Heart left ventricle (tissue), 16 donors: ENCODE measurements around the gene CISH. TPM values are rescaled to one million over a fixed set of nuclear protein-coding genes. Genes with fewer than 3 reads are reported as not detected.

ENCODE experiments used
- ATAC-seq, 4 donors: fragments of 200-7000 bp; cut with Tn5 transposase; one replicate each; pipeline ENCODE4 v1.9.1; 2020 to 2022; ENCODE audit warnings: moderate library complexity in 4 of 4, mild to moderate bottlenecking in 3 of 4, moderate number of reproducible peaks in 1 of 4
- DNase-seq, 5 donors: peaks; one replicate each; pipeline ENCODE4 v3.0.0-alpha.2; 2020
- H3K27ac ChIP-seq, 12 donors: fragments of 200-600 bp; sonication (generic) in 4 of 12; one replicate each; pipeline versions ENCODE4 v1.5.0 to v1.8.0; 2016 to 2022; ENCODE audit warnings: mild to moderate bottlenecking in 2 of 12
- H3K27me3 ChIP-seq, 9 donors: fragments of 200-600 bp; sonication (generic) in 2 of 9; one replicate each; pipeline versions ENCODE4 v1.5.1 to v1.8.0; 2016 to 2022; ENCODE audit warnings: mild to moderate bottlenecking in 3 of 9
- H3K36me3 ChIP-seq, 9 donors: fragments of 200-600 bp; sonication (generic) in 2 of 9; one replicate each; pipeline versions ENCODE4 v1.5.0 to v1.8.0; 2018 to 2022; ENCODE audit warnings: mild to moderate bottlenecking in 2 of 9
- H3K4me1 ChIP-seq, 12 donors: fragments of 200-600 bp; sonication (generic) in 4 of 12; one replicate each; pipeline versions ENCODE4 v1.5.0 to v1.8.0; 2016 to 2022; ENCODE audit warnings: mild to moderate bottlenecking in 3 of 12
- H3K4me3 ChIP-seq, 12 donors: fragments of 200-600 bp; sonication (generic) in 4 of 12; one replicate each; pipeline versions ENCODE4 v1.5.0 to v1.8.0; 2017 to 2022; ENCODE audit warnings: mild to moderate bottlenecking in 9 of 12, moderate library complexity in 4 of 12
- H3K9me3 ChIP-seq, 12 donors: fragments of 200-600 bp; sonication (generic) in 4 of 12; one replicate each; pipeline versions ENCODE4 v1.5.0 to v1.8.0; 2016 to 2022; ENCODE audit warnings: mild to moderate bottlenecking in 1 of 12
- CTCF ChIP-seq, 12 donors: fragments of 200-600 bp; sonication (generic) in 4 of 12; IDR thresholded peaks; one replicate each; pipeline versions ENCODE4 v1.5.0 to v1.8.0; 2018 to 2022; ENCODE audit warnings: antibody characterized with exemption in 12 of 12, mild to moderate bottlenecking in 5 of 12
- POLR2A ChIP-seq, 2 donors: fragments of 450-650 bp; IDR thresholded peaks; one replicate each; pipeline ENCODE4 v1.6.1; 2017; ENCODE audit warnings: antibody characterized with exemption in 2 of 2, mild to moderate bottlenecking in 2 of 2, moderate library complexity in 2 of 2
- WGBS, 4 donors: extraction: QIAGEN DNeasy Blood & Tissue Kit in 2 of 4; methylation state at CpG; one replicate each; pipeline versions ENCODE4 v1.1.5 to v1.1.7; 2013 to 2018; 5-methylcytosine and 5-hydroxymethylcytosine counted together
- intact Hi-C, 10 donors: fragments of 100-400 bp; cut with DNase I; formaldehyde crosslinking; loops; one replicate each; pipeline versions ENCODE4 v1.11.1 to v1.14.2; 2022
- polyA plus RNA-seq, 2 donors: library from polyadenylated mRNA; stranded (reverse); fragments of 200-250 nt; gene quantifications; one replicate each; pipeline ENCODE4 v1.2.3, GENCODE V29; 2013
- total RNA-seq, 9 donors: library from RNA; depleted of rRNA in 2 of 9; stranded (reverse); fragments of >200 nt in 2 of 9; fragmentation: NEBNext Ultra II Directional in 3 of 9; extraction: Animal tissue kit (Norgen Biotek cat#: 25700) in 3 of 9; gene quantifications; one replicate each; pipeline versions ENCODE4 v1.1.0 to v1.2.4, GENCODE V29; 2016 to 2023
- donor health status: ischemic (EF 13 %, LVEDD 7.1; RV severe dilation, severe dysfunction).
- donor health status: healthy with polysubstance abuse.
- donor health status: DM: no; HTN: yes; CAD: no.
- donor health status: DM: no; HTN: no; CAD: no.
- donor health status: ischemic (EF 25% LVEDD 6.9; RV normal size, moderate dysfunction).
- donor health status: ischemic (EF 25% LVEDD 5.7; RV mildly dilated, moderate dysfunction).
- donor health status: healthy.
- donor health status: DM: yes; HTN: yes; CAD: no.
- donor health status: ischemic (EF 35%, LVEDD 5.7; RV mildly dilated, moderate dysfunction).
- donor health status: nonischemic (EF 11% LVEDD 7.7; RV severe dilation, severe dysfunction).
- donor health status: DM: yes; HTN: yes; CAD: no.
- donor health status: PGD.
- donor health status: ischemic (EF 29% LVEDD 5.4; RV normal size, mild dysfunction).
- donor health status: nonischemic (EF 23%, LVEDD 6.1; RV moderate dilation, normal function).

The CISH gene
- total and polyA plus RNA-seq, 11 donors: 6.9 to 57.0 (median 20.3) TPM

GRCh38 chr3:50564321-50564720, 47.3 kb downstream of the CISH start:
- WGBS, 4 donors: 74 to 83% (median 78%) methylated on average over 1 of the region's 1 CpG
- intact Hi-C loops: no loop called here
- Histone ChIP-seq H3K9me3 (no peaks in the 10 kb centered on the region), H3K36me3 (peaks cover 0 to 15% (median 0%) of the 10 kb centered on the region in 9 donors), H3K27me3 (no peaks in the 10 kb centered on the region), H3K4me1 (peaks cover 0 to 50% (median 19%) of the 10 kb centered on the region in 12 donors), H3K4me3 (no peak overlapping the region), H3K27ac (peak overlapping the region in 1 of 12 donors; percentile 20)
- DNase-seq (no peak), ATAC-seq (no peak)
- TF ChIP-seq CTCF (IDR thresholded peaks at IDR 0.05) (no peak), POLR2A (IDR thresholded peaks at IDR 0.05) (no peak)

- no peaks in the 10 kb centered on the region for H3K9me3 ChIP-seq
- H3K36me3 ChIP-seq: peaks cover 0 to 15% (median 0%) of the 10 kb centered on the region in 9 donors
- H3K27ac ChIP-seq: peak overlapping the region in 2 of 12 donors; percentile 20 to 39
- intact Hi-C loops: no loop called here
- ATAC-seq: no peak
- H3K4me1 ChIP-seq: peaks cover 0 to 55% (median 21%) of the 10 kb centered on the region in 12 donors
- WGBS, 4 donors: 65 to 84% (median 75%) methylated on average over 2 of the region's 2 CpGs
- TF ChIP-seq CTCF (IDR thresholded peaks at IDR 0.05) (no peak), POLR2A (IDR thresholded peaks at IDR 0.05) (no peak)
- no peak for DNase-seq
- H3K4me3 ChIP-seq: no peak overlapping the region
- no peaks in the 10 kb centered on the region for H3K27me3 ChIP-seq
These were observed 47.7 kb downstream of the CISH start for GRCh38 chr3:50563867-50564266.

- Histone ChIP-seq H3K27me3 (no peaks in the 10 kb centered on the region), H3K4me3 (no peak overlapping the region), H3K9me3 (no peaks in the 10 kb centered on the region), H3K4me1 (peaks cover 0 to 54% (median 14%) of the 10 kb centered on the region in 12 donors), H3K36me3 (peaks cover 0 to 15% (median 0%) of the 10 kb centered on the region in 9 donors), H3K27ac (no peak overlapping the region)
- WGBS, 4 donors: 78 to 91% (median 87%) methylated on average over 2 of the region's 2 CpGs
- TF ChIP-seq POLR2A (IDR thresholded peaks at IDR 0.05): no peak
- TF ChIP-seq CTCF (IDR thresholded peaks at IDR 0.05): no peak
- no peak for ATAC-seq
- no peak for DNase-seq
- intact Hi-C loops: no loop called here
These were observed 48.7 kb downstream of the CISH start for GRCh38 chr3:50562861-50563260.

- Histone ChIP-seq H3K27ac (peak overlapping the region in 4 of 12 donors; percentile 33 to 54 (median 45)), H3K27me3 (no peaks in the 10 kb centered on the region), H3K36me3 (peaks cover 0 to 3% (median 0%) of the 10 kb centered on the region in 9 donors), H3K4me1 (peaks cover 0 to 37% (median 5%) of the 10 kb centered on the region in 12 donors), H3K9me3 (no peaks in the 10 kb centered on the region), H3K4me3 (no peak overlapping the region)
- intact Hi-C loops: no loop called here
- ATAC-seq (peak; percentile 30 to 62 (median 48)), DNase-seq (peak in 1 of 5 donors; percentile 25)
- TF ChIP-seq POLR2A (IDR thresholded peaks at IDR 0.05): no peak
- TF ChIP-seq CTCF (IDR thresholded peaks at IDR 0.05): no peak
These were observed 51.9 kb downstream of the CISH start for GRCh38 chr3:50559702-50560101.
